Endodermal cell (in vitro differentiated cells): Measurements from ENCODE around the gene ANO7. TPM values are rescaled to one million over a fixed set of nuclear protein-coding genes. Genes with fewer than 3 reads are reported as not detected.

Source experiments
- DNase-seq: peaks from one replicate; pipeline ENCODE4 v3.0.0-alpha.2; 2017
- H3K27ac ChIP-seq: 2 replicates; pipeline ENCODE4 v1.5.1; 2013; ENCODE audit warnings: mild to moderate bottlenecking, low read depth, low read length, moderate library complexity
- H3K27me3 ChIP-seq: 2 replicates; pipeline ENCODE4 v1.6.1; 2013; ENCODE audit warnings: mild to moderate bottlenecking, low read length, moderate library complexity; ENCODE audit not compliant: insufficient read depth, control insufficient read depth, poor library complexity, severe bottlenecking
- H3K36me3 ChIP-seq: 2 replicates; pipeline ENCODE4 v1.7.0; 2013; ENCODE audit warnings: mild to moderate bottlenecking, low read length, moderate library complexity; ENCODE audit not compliant: control insufficient read depth, insufficient read depth
- H3K4me1 ChIP-seq: one replicate; pipeline ENCODE4 v1.7.0; 2013; ENCODE audit warnings: low read length; ENCODE audit not compliant: control insufficient read depth, insufficient read depth
- H3K4me3 ChIP-seq: 2 replicates; pipeline ENCODE4 v1.5.1; 2013; ENCODE audit warnings: mild to moderate bottlenecking, low read length, moderate library complexity
- H3K9ac ChIP-seq: 2 replicates; pipeline ENCODE4 v1.6.1; 2013; ENCODE audit warnings: mild to moderate bottlenecking, low read length, moderate library complexity; ENCODE audit not compliant: poor library complexity, severe bottlenecking; ENCODE audit errors: extremely low read depth
- H3K9me3 ChIP-seq: 2 replicates; pipeline ENCODE4 v1.6.1; 2013; ENCODE audit warnings: mild to moderate bottlenecking, low read length, moderate library complexity; ENCODE audit not compliant: control insufficient read depth
- H3K27ac Mint-ChIP-seq: 2 replicates; pipeline ENCODE4 v1.8.0; 2020; ENCODE audit warnings: mixed read lengths
- H3K27me3 Mint-ChIP-seq: 2 replicates; pipeline ENCODE4 v1.8.0; 2021; ENCODE audit warnings: mild to moderate bottlenecking, mixed read lengths; ENCODE audit not compliant: insufficient read depth
- H3K36me3 Mint-ChIP-seq: 2 replicates; pipeline ENCODE4 v1.8.0; 2020; ENCODE audit warnings: low read depth, mixed read lengths
- H3K4me1 Mint-ChIP-seq: 2 replicates; pipeline ENCODE4 v1.8.0; 2020; ENCODE audit warnings: mixed read lengths
- H3K4me3 Mint-ChIP-seq: 2 replicates; pipeline ENCODE4 v1.8.0; 2020; ENCODE audit warnings: mild to moderate bottlenecking, moderate library complexity, mixed read lengths
- H3K9me3 Mint-ChIP-seq: 2 replicates; pipeline ENCODE4 v1.8.0; 2020; ENCODE audit warnings: mild to moderate bottlenecking, mixed read lengths
- CTCF ChIP-seq: fragments of 200-600 bp; sonication (generic); conservative IDR thresholded peaks from 2 replicates; pipeline ENCODE4 v1.5.0; 2021; ENCODE audit warnings: antibody characterized with exemption, mild to moderate bottlenecking
- WGBS, 2 experiments: methylation state at CpG; one replicate each; pipeline versions ENCODE4 v1.1.5 to v1.1.7; 2013; ENCODE audit warnings: missing lambda C conversion rate in 2 of 2, mixed read lengths in 1 of 2; ENCODE audit not compliant: insufficient coverage in 1 of 2, insufficient read length in 1 of 2; 5-methylcytosine and 5-hydroxymethylcytosine counted together
- total RNA-seq, 2 donors: library from RNA; stranded (reverse); fragmentation: NEBNext Ultra II Directional in 1 of 2; extraction: Animal tissue kit (Norgen Biotek cat#: 25700) in 1 of 2; gene quantifications; 2 replicates in 1 of 2; 3 replicates in 1 of 2; pipeline ENCODE4 v1.2.1, GENCODE V29; 2021

ANO7 gene
- total RNA-seq, 2 donors from 2014 or later, result 8.1 to 8.5 TPM

GRCh38 chr2:241178961-241179360 is 9.5 kb upstream of the ANO7 start:
- peaks cover 41% of the 10 kb centered on the region for H3K36me3 Mint-ChIP-seq
- Histone ChIP-seq H3K27me3 (no peaks in the 10 kb centered on the region), H3K4me3 (no peak overlapping the region), H3K27ac (no peak overlapping the region), H3K4me1 (no peaks in the 10 kb centered on the region), H3K9ac (no peak overlapping the region), H3K36me3 (peaks cover 20% of the 10 kb centered on the region), H3K9me3 (no peaks in the 10 kb centered on the region)
- H3K4me3 Mint-ChIP-seq, result no peak overlapping the region
- no peaks in the 10 kb centered on the region for H3K27me3 Mint-ChIP-seq
- no peak for DNase-seq
- H3K4me1 Mint-ChIP-seq, result no peaks in the 10 kb centered on the region
- WGBS, 2 experiments, result 85% methylated on average over 4 of the region's 4 CpGs
- no peak for TF ChIP-seq CTCF
- H3K27ac Mint-ChIP-seq, result no peak overlapping the region
- no peaks in the 10 kb centered on the region for H3K9me3 Mint-ChIP-seq

GRCh38 chr2:241179899-241180298 is 8.6 kb upstream of the ANO7 start:
- no peak overlapping the region for H3K9ac ChIP-seq
- H3K4me1 ChIP-seq, result no peaks in the 10 kb centered on the region
- H3K4me1 Mint-ChIP-seq, result no peaks in the 10 kb centered on the region
- peaks cover 18% of the 10 kb centered on the region for H3K36me3 ChIP-seq
- H3K27me3 ChIP-seq, result no peaks in the 10 kb centered on the region
- no peak overlapping the region for H3K4me3 Mint-ChIP-seq
- H3K27ac ChIP-seq, result no peak overlapping the region
- no peak for TF ChIP-seq CTCF
- H3K4me3 ChIP-seq, result no peak overlapping the region
- DNase-seq, result no peak
- 93 to 100% methylated on average over 2 to 4 of the region's 4 CpGs for WGBS, 2 experiments
- no peaks in the 10 kb centered on the region for H3K27me3 Mint-ChIP-seq
- H3K36me3 Mint-ChIP-seq, result peaks cover 40% of the 10 kb centered on the region
- H3K9me3 ChIP-seq, result no peaks in the 10 kb centered on the region
- H3K9me3 Mint-ChIP-seq, result no peaks in the 10 kb centered on the region
- no peak overlapping the region for H3K27ac Mint-ChIP-seq

- H3K4me3 ChIP-seq, result no peak overlapping the region
- WGBS, 2 experiments, result 82 to 90% methylated on average over 11 to 12 of the region's 12 CpGs
- H3K4me1 Mint-ChIP-seq, result no peaks in the 10 kb centered on the region
- H3K4me1 ChIP-seq, result no peaks in the 10 kb centered on the region
- H3K9ac ChIP-seq, result no peak overlapping the region
- no peak overlapping the region for H3K4me3 Mint-ChIP-seq
- no peaks in the 10 kb centered on the region for H3K9me3 Mint-ChIP-seq
- no peak overlapping the region for H3K27ac Mint-ChIP-seq
- TF ChIP-seq CTCF, result peak; percentile 66
- H3K27ac ChIP-seq, result no peak overlapping the region
- H3K9me3 ChIP-seq, result no peaks in the 10 kb centered on the region
- H3K27me3 ChIP-seq, result no peaks in the 10 kb centered on the region
- DNase-seq, result peak; percentile 90
- H3K27me3 Mint-ChIP-seq, result no peaks in the 10 kb centered on the region
- H3K36me3 Mint-ChIP-seq, result peaks cover 34% of the 10 kb centered on the region
- peaks cover 12% of the 10 kb centered on the region for H3K36me3 ChIP-seq
Observed at GRCh38 chr2:241180495-241180894, 8.0 kb upstream of the ANO7 start.
